ENCODE results near the gene LILRB2.

DNA sequence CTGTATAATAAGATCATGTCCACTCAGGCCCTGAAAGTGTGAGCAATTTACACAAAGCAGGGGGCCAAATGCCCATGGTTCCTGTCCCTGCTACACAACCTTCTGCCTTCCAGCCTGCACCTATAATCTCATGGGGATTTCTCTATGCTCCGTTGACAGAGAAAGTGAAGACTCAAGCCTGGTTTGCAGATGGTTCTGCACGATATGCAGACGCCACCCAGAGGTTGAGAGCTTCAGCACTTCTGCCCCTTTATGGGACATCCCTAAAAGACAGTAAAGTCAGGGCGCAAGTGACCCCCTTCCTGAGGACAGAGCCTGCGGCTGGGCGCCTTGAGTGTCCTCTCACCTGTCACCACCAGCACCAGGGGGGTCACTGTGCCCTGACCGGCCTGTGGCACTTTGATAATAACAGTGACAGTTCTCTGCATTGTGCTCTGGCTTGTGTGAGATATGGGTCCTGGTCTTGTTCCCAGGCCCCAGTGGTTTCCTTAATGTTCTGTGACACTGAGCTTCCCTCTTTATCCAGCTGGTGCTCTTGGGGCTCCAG lies 16.9 kb upstream of the LILRB2 start:
- no peak for TF ChIP-seq CTCF (IDR thresholded peaks at IDR 0.05)
- TF ChIP-seq POLR2A (IDR thresholded peaks at IDR 0.05), result no peak
- no peak for TF ChIP-seq POLR2AphosphoS5 (IDR thresholded peaks at IDR 0.05)
- no peak for TF ChIP-seq EP300 (IDR thresholded peaks at IDR 0.05)

All from stomach (tissue), 4 donors.